ENCODE results near the gene KCTD19.
A peak's percentile ranks its signal among the peaks of the same experiment; 100 is the strongest.

The KCTD19 gene

DNA sequence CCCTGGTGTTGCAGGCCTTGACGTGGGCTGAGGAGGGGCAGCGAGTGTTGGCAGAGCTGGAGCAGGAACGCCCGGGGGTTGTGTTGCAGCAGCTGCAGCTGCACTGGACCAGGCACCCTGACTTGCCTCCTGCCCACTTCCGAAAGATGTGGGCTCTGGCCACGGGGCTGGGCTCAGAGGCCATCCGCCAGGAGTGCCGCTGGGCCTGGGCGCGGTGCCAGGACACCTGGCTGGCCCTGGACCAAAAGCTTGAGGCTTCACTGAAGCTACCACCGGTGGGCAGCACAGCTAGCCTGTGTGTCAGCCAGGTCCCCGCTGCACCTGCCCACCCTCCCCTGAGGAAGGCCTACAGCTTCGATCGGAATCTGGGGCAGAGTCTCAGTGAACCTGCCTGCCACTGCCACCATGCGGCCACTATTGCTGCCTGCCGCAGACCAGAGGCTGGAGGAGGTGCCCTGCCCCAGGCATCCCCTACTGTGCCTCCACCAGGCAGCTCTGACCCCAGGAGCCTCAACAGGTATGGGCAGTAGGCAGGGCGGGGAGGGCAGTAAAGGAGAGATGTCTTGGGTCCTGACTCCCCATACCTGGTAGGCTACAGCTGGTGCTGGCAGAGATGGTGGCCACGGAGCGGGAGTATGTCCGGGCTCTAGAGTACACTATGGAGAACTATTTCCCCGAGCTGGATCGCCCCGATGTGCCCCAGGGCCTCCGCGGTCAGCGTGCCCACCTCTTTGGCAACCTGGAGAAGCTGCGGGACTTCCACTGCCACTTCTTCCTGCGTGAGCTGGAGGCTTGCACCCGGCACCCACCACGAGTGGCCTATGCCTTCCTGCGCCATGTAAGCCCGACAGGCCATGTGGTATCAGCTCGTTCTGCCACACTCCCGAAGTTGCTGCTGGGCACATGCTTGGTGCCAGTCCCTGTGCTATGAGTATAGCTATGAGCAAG is 41.6 kb downstream of the KCTD19 start:
- DNase-seq (ENCODE audit: extremely low read depth in 1 of 2, low read depth in 1 of 2): no peak

DNA sequence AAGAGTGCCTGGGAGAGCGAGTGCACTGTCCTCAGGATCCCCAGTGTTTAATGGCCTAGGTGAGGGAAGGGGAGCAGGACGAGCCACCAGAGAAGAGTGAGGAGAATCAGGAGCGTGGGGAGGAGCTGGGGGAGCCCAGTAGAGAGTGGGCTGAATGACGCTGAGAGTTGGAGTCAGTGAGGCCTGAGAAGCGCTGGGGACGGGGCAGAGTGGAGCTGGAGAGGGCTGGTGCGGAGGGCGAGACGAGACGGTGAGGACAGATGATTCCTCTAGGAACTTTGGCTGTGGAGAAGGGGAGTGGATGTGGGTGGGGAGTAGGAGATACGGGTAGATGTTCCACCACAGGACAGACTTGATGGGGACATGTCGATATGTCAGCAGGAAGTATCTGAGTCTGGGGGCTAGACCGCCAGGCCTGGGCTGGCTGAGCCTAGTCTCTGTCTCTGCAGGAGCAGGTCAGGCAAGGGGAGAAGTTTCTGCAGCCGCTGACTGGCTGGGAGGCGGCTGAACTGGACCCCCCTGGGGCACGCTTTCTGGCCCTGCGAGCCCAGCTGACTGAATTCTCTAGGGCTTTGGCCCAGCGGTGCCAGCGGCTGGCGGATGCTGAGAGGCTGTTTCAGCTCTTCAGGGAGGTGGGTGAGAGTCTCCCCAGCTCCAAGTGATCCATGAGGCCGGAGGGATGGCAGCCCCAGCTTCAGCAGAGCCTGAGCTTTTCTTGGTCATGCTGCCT is 42.5 kb downstream of the KCTD19 start:
- DNase-seq (ENCODE audit: extremely low read depth in 1 of 2, low read depth in 1 of 2): no peak

- DNase-seq (ENCODE audit: extremely low read depth in 1 of 2, low read depth in 1 of 2): no peak
Measured at GRCh38 chr16:67283039-67283825, 43.3 kb downstream of the KCTD19 start.

DNA sequence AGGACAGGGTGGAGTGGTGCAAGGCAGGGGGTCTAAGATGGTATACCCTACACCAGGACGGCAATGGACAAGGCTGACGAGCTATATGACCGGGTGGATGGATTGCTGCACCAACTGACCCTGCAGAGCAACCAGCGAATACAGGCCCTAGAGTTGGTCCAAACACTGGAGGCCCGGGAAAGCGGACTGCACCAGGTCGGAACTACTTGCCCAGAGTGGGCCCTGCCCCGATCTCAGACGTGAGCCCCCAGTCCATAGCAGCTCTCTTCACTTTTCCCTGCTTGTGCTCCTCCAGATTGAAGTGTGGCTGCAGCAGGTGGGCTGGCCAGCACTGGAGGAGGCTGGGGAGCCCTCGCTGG is 44.1 kb downstream of the KCTD19 start:
- DNase-seq (ENCODE audit: extremely low read depth in 1 of 2, low read depth in 1 of 2): no peak

- DNase-seq (ENCODE audit: extremely low read depth in 1 of 2, low read depth in 1 of 2): no peak
Measured at GRCh38 chr16:67281536-67282446, 44.8 kb downstream of the KCTD19 start.

DNA sequence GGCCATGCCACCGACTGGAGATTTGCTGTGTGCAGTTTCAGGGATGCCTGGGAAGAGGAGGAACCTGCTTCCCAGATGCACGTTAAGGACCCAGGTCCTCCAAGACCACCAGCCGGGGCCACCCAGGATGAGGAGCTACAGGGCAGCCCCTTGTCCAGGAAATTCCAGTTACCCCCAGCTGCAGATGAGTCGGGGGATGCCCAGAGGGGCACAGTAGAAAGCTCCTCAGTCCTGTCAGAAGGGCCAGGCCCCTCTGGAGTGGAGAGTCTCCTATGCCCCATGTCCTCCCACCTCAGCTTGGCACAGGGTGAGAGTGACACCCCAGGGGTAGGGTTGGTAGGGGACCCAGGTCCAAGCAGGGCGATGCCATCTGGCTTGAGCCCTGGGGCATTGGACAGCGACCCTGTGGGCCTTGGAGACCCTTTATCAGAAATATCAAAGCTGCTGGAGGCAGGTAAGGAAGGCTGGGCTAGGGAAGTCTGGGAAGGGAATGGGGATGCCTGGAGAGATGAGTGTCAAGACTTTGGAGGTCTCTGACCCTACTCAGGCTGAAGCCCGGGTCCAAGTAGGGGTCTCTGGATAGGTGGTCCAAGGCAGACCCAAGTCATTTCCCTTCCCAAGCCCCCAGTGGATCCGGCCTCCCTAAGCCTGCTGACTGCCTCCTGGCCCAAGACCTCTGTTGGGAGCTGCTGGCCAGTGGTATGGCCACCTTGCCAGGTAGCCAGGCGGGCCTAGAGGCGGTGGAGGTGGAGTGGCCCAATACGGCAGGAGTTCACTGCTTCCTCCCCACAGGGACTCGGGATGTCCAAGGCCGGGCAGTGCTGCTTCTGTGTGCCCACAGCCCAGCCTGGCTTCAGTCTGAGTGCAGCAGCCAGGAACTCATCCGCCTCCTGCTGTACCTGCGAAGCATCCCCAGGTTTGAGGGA is 46.2 kb downstream of the KCTD19 start:
- DNase-seq (ENCODE audit: extremely low read depth in 1 of 2, low read depth in 1 of 2): no peak

DNA sequence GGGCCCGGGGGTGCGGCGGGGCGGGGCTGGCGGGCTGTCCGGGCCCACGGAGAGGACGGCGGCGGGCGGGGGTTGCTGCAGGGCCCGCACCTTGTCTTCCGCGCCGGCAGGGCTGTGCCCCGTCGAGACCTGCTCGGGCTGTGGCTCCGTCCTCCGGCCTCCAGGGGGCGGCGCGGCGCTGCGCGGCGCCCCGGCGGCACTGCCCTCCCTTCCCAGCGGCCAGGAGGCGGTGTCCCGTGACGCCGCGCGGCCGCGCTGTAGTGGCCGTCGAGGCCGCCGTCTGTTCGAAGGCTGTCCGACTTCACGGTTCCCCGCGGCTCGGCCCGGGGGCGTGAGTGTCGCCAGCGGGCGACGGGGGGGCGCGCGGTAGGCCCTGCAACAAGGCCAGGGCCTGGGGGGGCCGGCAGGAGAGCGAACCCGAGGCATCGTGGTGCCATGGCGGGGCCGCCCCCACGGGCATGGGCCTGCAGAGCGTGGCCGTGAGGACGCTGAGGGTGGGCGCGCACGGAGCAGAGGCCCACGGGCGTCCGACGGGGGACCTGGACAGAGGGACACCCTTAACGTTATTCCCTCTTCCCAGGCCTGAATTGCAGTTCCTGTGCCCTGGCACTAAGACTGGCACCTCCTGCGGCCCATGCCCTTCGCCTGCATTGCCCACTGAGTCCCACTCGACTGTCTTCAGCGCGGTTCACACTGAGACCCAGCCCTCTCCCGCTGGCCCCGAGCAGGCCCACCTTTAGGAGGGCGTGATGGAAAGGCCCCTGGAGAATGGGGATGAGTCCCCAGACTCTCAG is 47.0 kb downstream of the KCTD19 start, which contains the start of gene PLEKHG4:
Gene PLEKHG4, plus strand, starts transcription at position 237 of the 794 bp plus-strand sequence. Its CDS starts 513 bp downstream, at position 750.
- DNase-seq (ENCODE audit: extremely low read depth in 1 of 2, low read depth in 1 of 2): peak; percentile 70

DNA sequence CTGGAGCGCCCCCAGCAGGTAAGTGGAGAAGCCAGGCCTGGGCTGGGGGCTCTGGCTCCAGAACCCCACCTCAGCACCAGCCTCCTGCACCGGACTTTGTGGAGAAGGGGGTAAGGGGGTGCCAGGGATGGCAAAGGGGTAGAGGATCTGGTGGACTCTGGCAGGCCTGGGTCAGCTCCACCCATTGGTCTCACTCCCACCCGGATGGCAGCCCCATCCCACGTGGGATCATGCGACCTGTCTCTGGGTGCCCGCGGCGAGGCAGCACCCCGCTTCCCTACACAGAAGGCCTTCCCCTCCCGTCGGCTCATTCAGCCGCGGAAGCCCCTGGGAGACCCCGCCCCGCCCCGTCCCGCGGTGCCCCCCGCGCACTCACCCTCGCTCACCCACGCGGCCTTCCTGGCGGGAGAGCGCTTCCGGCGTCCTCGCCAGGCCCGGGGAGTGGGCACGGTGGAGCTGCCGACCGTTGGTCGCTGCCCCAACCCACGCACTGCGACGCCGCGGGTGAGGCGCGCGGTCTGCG is 47.7 kb downstream of the KCTD19 start:
- peak in 1 of 2 donors; percentile 45 for DNase-seq (ENCODE audit: extremely low read depth in 1 of 2, low read depth in 1 of 2)

GRCh38 chr16:67277999-67278772 is 48.4 kb downstream of the KCTD19 start:
- no peak for DNase-seq (ENCODE audit: extremely low read depth in 1 of 2, low read depth in 1 of 2)

DNA sequence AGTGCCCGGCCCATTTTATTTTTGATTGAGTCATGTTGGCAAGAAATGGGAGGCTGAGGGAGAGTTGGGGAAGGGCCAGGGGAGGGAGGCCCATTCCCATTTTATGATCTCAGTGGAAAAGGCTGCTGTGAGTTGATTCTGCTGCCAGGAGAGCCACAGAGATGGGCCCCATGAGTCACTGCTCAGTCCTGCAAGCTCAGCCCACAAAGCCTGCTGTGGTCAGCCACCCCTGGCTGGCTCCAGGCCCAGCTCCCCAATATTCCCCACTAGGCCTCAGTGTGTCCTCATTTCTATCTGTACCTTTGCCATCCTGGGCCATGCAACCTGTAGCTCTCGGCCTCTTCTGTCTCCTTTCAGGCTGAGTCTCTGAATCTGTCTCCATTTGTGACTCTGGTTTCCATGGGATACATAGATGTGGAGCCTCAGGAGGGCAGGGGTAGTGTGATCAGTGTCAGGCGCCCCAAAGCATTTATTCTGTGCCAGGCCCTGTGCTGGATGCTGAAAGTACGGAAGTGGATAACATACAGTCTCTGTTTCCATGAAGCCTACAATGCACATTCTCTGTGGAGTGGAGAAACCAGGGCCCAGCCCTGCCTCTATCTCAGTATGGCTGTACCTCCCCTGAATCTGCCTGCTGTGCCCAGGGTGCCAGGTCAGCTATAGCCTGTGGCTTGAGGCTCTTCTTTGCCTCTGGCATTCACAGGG is 49.1 kb downstream of the KCTD19 start:
- peak in 1 of 2 donors; percentile 42 for DNase-seq (ENCODE audit: extremely low read depth in 1 of 2, low read depth in 1 of 2)

GRCh38 chr16:67275321-67275720 is 51.2 kb downstream of the KCTD19 start:
- DNase-seq (ENCODE audit: extremely low read depth in 1 of 2, low read depth in 1 of 2): no peak

DNA sequence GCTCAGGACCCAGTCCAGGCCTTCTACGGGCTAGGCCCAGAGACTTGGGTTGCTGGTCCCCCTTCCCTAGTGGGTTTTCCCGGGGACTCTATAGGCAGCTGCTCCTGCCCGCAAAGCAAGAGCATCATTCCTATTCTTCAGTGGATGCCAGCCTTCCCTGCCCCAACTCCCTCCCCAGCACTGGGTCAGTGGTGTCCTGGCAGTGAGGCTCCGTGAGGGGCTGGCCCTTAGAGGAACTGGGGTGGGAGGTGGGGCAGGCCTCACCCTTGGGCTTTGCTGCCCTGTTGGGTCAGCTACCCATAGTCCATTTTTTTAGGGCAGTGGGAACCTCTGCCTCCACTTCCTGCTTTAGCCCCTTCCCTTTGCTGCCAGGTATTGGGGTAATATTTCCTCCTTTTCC is 55.1 kb downstream of the KCTD19 start:
- DNase-seq (ENCODE audit: extremely low read depth in 1 of 2, low read depth in 1 of 2): no peak

DNA sequence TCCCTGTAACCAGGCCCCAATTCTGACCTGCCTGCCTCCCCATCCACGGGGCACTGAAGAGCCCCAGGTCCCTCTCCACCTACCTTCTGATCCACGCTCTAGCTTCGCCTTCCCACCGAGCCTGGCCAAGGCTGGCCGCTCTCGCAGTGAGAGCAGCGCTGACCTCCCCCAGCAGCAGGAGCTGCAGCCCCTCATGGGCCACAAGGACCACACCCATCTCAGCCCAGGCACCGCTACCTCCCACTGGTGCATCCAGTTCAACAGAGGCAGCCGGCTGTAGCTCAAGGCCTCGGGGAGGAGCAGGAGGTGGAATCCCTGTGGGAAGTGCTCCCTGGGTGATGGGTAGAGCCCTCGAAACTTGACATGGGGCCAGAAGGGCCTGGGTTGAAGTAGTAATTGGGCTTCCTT is 55.6 kb downstream of the KCTD19 start:
- no peak for DNase-seq (ENCODE audit: extremely low read depth in 1 of 2, low read depth in 1 of 2)

DNA sequence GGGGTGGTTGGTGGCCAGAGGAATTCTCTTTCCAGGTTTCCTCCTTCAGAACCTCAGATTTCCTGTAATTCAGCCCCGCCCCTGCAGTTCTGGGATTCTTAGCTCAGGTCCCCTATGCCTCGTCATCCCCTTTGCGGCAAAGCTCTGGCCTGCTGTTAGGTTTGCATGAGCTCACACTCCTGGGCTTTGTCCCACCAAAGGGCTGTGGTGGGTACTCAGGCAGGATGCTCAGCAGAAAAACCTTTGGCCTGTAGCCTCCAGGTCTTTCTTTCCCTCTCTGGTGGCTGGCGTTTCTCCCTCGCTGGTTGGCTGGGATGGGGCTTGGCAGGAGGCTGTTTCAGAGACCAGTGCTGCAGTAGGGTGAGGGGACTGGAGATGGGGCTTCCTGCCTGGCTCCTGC is 56.8 kb downstream of the KCTD19 start:
- no peak for DNase-seq (ENCODE audit: extremely low read depth in 1 of 2, low read depth in 1 of 2)

- DNase-seq (ENCODE audit: extremely low read depth in 1 of 2, low read depth in 1 of 2): no peak
Measured at GRCh38 chr16:67268136-67268579, 58.4 kb downstream of the KCTD19 start.

DNA sequence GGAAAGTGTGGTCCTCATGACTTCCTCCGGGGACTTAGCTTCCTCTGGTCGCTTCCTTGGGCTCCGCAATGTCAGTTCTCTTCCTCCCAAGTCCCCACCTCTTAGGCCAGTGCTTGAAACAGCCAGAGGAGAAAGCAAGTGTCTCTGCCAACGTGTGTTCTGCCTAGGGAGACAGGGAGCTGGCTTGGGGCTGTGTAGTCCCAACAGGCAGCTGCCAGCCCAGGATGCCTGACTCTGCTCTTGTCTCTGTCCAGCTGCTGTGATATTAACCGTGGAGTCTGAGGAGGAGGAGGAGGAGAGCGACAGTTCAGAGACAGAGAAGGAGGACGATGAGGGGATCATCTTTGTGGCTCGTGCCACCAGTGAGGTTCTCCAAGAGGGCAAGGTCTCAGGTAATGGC is 60.7 kb downstream of the KCTD19 start:
- DNase-seq (ENCODE audit: extremely low read depth in 1 of 2, low read depth in 1 of 2): no peak

GRCh38 chr16:67264866-67265265 is 61.7 kb downstream of the KCTD19 start:
- no peak for DNase-seq (ENCODE audit: extremely low read depth in 1 of 2, low read depth in 1 of 2)
